H9 (cell line): ENCODE results near the gene THOP1. TPM values are rescaled to one million over a fixed set of nuclear protein-coding genes. Genes with fewer than 3 reads are reported as not detected.

Source experiments
- DNase-seq: peaks from one replicate; pipeline ENCODE4 v3.0.0-alpha.2; 2017
- H2AFZ ChIP-seq: one replicate; pipeline ENCODE4 v1.6.1; 2013; ENCODE audit warnings: mild to moderate bottlenecking, low read length, control low read depth, moderate library complexity
- H2AK5ac ChIP-seq: 2 replicates; pipeline ENCODE4 v1.6.1; 2013; ENCODE audit warnings: low read length, control low read depth, mixed read lengths; ENCODE audit not compliant: insufficient read length
- H2BK120ac ChIP-seq: one replicate; pipeline ENCODE4 v1.6.1; 2013; ENCODE audit warnings: low read depth, mild to moderate bottlenecking, low read length, control low read depth, inconsistent platforms; ENCODE audit not compliant: poor library complexity, severe bottlenecking
- H2BK12ac ChIP-seq: 2 replicates; pipeline ENCODE4 v1.6.1; 2013; ENCODE audit warnings: low read length, control low read depth, mixed read lengths, low read depth; ENCODE audit not compliant: insufficient read length
- H2BK15ac ChIP-seq: 2 replicates; pipeline ENCODE4 v1.6.1; 2013; ENCODE audit warnings: low read depth, low read length, control low read depth
- H2BK20ac ChIP-seq: one replicate; pipeline ENCODE4 v1.6.1; 2013; ENCODE audit warnings: low read depth, mild to moderate bottlenecking, low read length, control low read depth, inconsistent platforms; ENCODE audit not compliant: poor library complexity, severe bottlenecking
- H2BK5ac ChIP-seq: 2 replicates; pipeline ENCODE4 v1.6.1; 2013; ENCODE audit warnings: low read length, control low read depth, mixed read lengths; ENCODE audit not compliant: insufficient read length
- H3K14ac ChIP-seq: 2 replicates; pipeline ENCODE4 v1.6.1; 2013; ENCODE audit warnings: low read length, control low read depth; ENCODE audit not compliant: insufficient read depth
- H3K18ac ChIP-seq: 2 replicates; pipeline ENCODE4 v1.6.1; 2013; ENCODE audit warnings: low read depth, mild to moderate bottlenecking, mixed read lengths, low read length, control low read depth; ENCODE audit not compliant: insufficient read length
- H3K23ac ChIP-seq: 2 replicates; pipeline ENCODE4 v1.6.1; 2013; ENCODE audit warnings: low read length, control low read depth, mixed read lengths, low read depth; ENCODE audit not compliant: insufficient read length
- H3K23me2 ChIP-seq: 2 replicates; pipeline ENCODE4 v1.6.1; 2013; ENCODE audit warnings: low read depth, mild to moderate bottlenecking, mixed read lengths, low read length, control low read depth; ENCODE audit not compliant: insufficient read length, poor library complexity, severe bottlenecking
- H3K27ac ChIP-seq: 2 replicates; pipeline ENCODE4 v1.5.1; 2013; ENCODE audit warnings: low read length, control low read depth, mixed read lengths, low read depth; ENCODE audit not compliant: insufficient read length
- H3K27me3 ChIP-seq: 2 replicates; pipeline ENCODE4 v1.6.1; 2013; ENCODE audit warnings: low read length, control low read depth, inconsistent platforms; ENCODE audit not compliant: insufficient read depth
- H3K4ac ChIP-seq: 2 replicates; pipeline ENCODE4 v1.6.1; 2013; ENCODE audit warnings: low read depth, mild to moderate bottlenecking, control low read depth, inconsistent platforms, low read length, moderate library complexity
- H3K4me1 ChIP-seq: 2 replicates; pipeline ENCODE4 v1.6.1; 2013; ENCODE audit warnings: low read length, control low read depth, inconsistent platforms; ENCODE audit not compliant: insufficient read depth
- H3K4me2 ChIP-seq: 2 replicates; pipeline ENCODE4 v1.6.1; 2013; ENCODE audit warnings: low read length, control low read depth, mixed read lengths; ENCODE audit not compliant: insufficient read length, insufficient read depth
- H3K56ac ChIP-seq: 2 replicates; pipeline ENCODE4 v1.6.1; 2013; ENCODE audit warnings: low read depth, mild to moderate bottlenecking, mixed read lengths, low read length, control low read depth; ENCODE audit not compliant: insufficient read length
- H3K79me1 ChIP-seq: 2 replicates; pipeline ENCODE4 v1.6.1; 2013; ENCODE audit warnings: low read depth, mild to moderate bottlenecking, moderate library complexity, low read length, control low read depth, inconsistent platforms; ENCODE audit not compliant: insufficient read depth, poor library complexity, severe bottlenecking
- H3K79me2 ChIP-seq: 2 replicates; pipeline ENCODE4 v1.6.1; 2013; ENCODE audit warnings: low read length, control low read depth, inconsistent platforms; ENCODE audit not compliant: insufficient read depth
- H3K9ac ChIP-seq: 2 replicates; pipeline ENCODE4 v1.6.1; 2013; ENCODE audit warnings: low read length, control low read depth, mixed read lengths; ENCODE audit not compliant: insufficient read length; ENCODE audit errors: extremely low read depth
- H3K9me3 ChIP-seq: one replicate; pipeline ENCODE4 v1.6.1; 2013; ENCODE audit warnings: low read depth, low read length, inconsistent platforms; ENCODE audit not compliant: control insufficient read depth
- H3T11ph ChIP-seq: one replicate; pipeline ENCODE4 v1.6.1; 2013; ENCODE audit warnings: mild to moderate bottlenecking, low read length, control low read depth, inconsistent platforms
- H4K20me1 ChIP-seq: one replicate; pipeline ENCODE4 v1.6.1; 2013; ENCODE audit not compliant: control insufficient read depth, insufficient read length, insufficient read depth
- H4K5ac ChIP-seq: 2 replicates; pipeline ENCODE4 v1.6.1; 2013; ENCODE audit warnings: low read depth, mild to moderate bottlenecking, mixed read lengths, low read length, control low read depth; ENCODE audit not compliant: insufficient read length
- H4K8ac ChIP-seq: replicated peaks from 2 replicates; pipeline ENCODE4 v1.6.1; 2013; ENCODE audit warnings: low read length, control low read depth, mixed read lengths, low read depth; ENCODE audit not compliant: insufficient read length
- H4K91ac ChIP-seq: 2 replicates; pipeline ENCODE4 v1.6.1; 2013; ENCODE audit warnings: low read depth, mild to moderate bottlenecking, moderate library complexity, mixed read lengths, low read length, control low read depth; ENCODE audit not compliant: insufficient read length
- H3K27ac Mint-ChIP-seq, 3 experiments: 2 replicates in 2 of 3; 3 replicates in 1 of 3; pipeline ENCODE4 v1.8.0; 2020 to 2021; ENCODE audit warnings: mixed read lengths in 3 of 3, mild to moderate bottlenecking in 1 of 3, moderate library complexity in 1 of 3
- H3K27me3 Mint-ChIP-seq: 2 replicates; pipeline ENCODE4 v1.8.0; 2021; ENCODE audit warnings: low read depth, mild to moderate bottlenecking, moderate library complexity, mixed read lengths
- H3K36me3 Mint-ChIP-seq, 3 experiments: 2 replicates in 2 of 3; 3 replicates in 1 of 3; pipeline ENCODE4 v1.8.0; 2020 to 2021; ENCODE audit warnings: low read depth in 3 of 3, mixed read lengths in 3 of 3; ENCODE audit not compliant: insufficient read depth in 1 of 3
- H3K4me1 Mint-ChIP-seq, 2 experiments: 2 replicates each; pipeline ENCODE4 v1.8.0; 2020; ENCODE audit warnings: mixed read lengths in 2 of 2
- H3K4me3 Mint-ChIP-seq, 2 experiments: 2 replicates in 1 of 2; 3 replicates in 1 of 2; pipeline ENCODE4 v1.8.0; 2020 to 2021; ENCODE audit warnings: mild to moderate bottlenecking in 2 of 2, mixed read lengths in 2 of 2, moderate library complexity in 1 of 2
- H3K9me3 Mint-ChIP-seq, 2 experiments: 2 replicates in 1 of 2; 3 replicates in 1 of 2; pipeline ENCODE4 v1.8.0; 2020; ENCODE audit warnings: mild to moderate bottlenecking in 2 of 2, mixed read lengths in 2 of 2, moderate library complexity in 1 of 2
- CTCF ChIP-seq: fragments of 200-600 bp; sonication (generic); conservative IDR thresholded peaks from 3 replicates; pipeline ENCODE4 v1.8.0; 2021; ENCODE audit warnings: antibody characterized with exemption, mild to moderate bottlenecking
- WGBS: extraction: QIAGEN DNeasy Blood & Tissue Kit; methylation state at CpG from one replicate; pipeline ENCODE4 v1.1.7; 2013; ENCODE audit warnings: missing lambda C conversion rate, low lambda C conversion rate, mixed read lengths; ENCODE audit not compliant: insufficient read length; ENCODE audit errors: extremely low coverage; 5-methylcytosine and 5-hydroxymethylcytosine counted together
- total RNA-seq: library from RNA; stranded (reverse); gene quantifications from 2 replicates; pipeline ENCODE4 v1.2.1, GENCODE V29; 2021

Gene THOP1
- total RNA-seq, 1 experiment from 2014 or later = 150 TPM

GRCh38 chr19:2793126-2793525 lies 7.8 kb downstream of the THOP1 start:
- no peaks in the 10 kb centered on the region for H3K4me1 ChIP-seq
- H3K4me1 Mint-ChIP-seq = peaks cover 0 to 2% of the 10 kb centered on the region in 2 experiments; a peak in 1 of 4 replicates
- H3K79me2 ChIP-seq = peaks cover 3% of the 10 kb centered on the region; the same call in 1 of the 2 replicates
- no peak overlapping the region for H4K8ac ChIP-seq
- no peak overlapping the region for H3K18ac ChIP-seq
- no peak overlapping the region for H2BK20ac ChIP-seq
- no peak overlapping the region for H2AK5ac ChIP-seq
- no peak overlapping the region for H3K56ac ChIP-seq
- no peak overlapping the region for H3K27ac ChIP-seq
- no peak overlapping the region for H3K9ac ChIP-seq
- H2BK15ac ChIP-seq = no peak overlapping the region
- H2BK12ac ChIP-seq = no peak overlapping the region
- no peaks in the 10 kb centered on the region for H3K9me3 Mint-ChIP-seq
- no peaks in the 10 kb centered on the region for H3K23me2 ChIP-seq
- no peaks in the 10 kb centered on the region for H3K27me3 ChIP-seq
- no peak overlapping the region for H2BK120ac ChIP-seq
- no peak overlapping the region; a peak in 1 of 7 replicates for H3K27ac Mint-ChIP-seq
- H3K4ac ChIP-seq = no peak overlapping the region
- H3T11ph ChIP-seq = no peak overlapping the region
- no peak for DNase-seq
- no peak overlapping the region for H3K23ac ChIP-seq
- no peaks in the 10 kb centered on the region for H3K9me3 ChIP-seq
- H3K36me3 Mint-ChIP-seq = peaks cover 51 to 82% (median 79%) of the 10 kb centered on the region in 3 experiments
- H3K4me2 ChIP-seq = no peak overlapping the region
- no peak for TF ChIP-seq CTCF
- peaks cover under 1% of the 10 kb centered on the region for H3K79me1 ChIP-seq
- H2BK5ac ChIP-seq = no peak overlapping the region
- no peak overlapping the region for H4K5ac ChIP-seq
- H2AFZ ChIP-seq = no peak overlapping the region
- no peak overlapping the region for H4K91ac ChIP-seq
- no peaks in the 10 kb centered on the region for H3K27me3 Mint-ChIP-seq
- no peaks in the 10 kb centered on the region for H4K20me1 ChIP-seq
- WGBS = no CpG with 5 or more reads among the region's 7 CpGs
- no peak overlapping the region for H3K4me3 Mint-ChIP-seq
- H3K14ac ChIP-seq = no peak overlapping the region
